DOHH2 (cell line): ENCODE measurements around the gene E2F3.

Experiments used
- H3F3A ChIP-seq: fragments of 200-600 bp; sonication (generic), shearing (Covaris generic); 2 replicates; pipeline ENCODE4 v1.6.0; 2016; ENCODE audit warnings: antibody characterized with exemption, mild to moderate bottlenecking; ENCODE audit not compliant: control insufficient read depth, insufficient read depth
- H3K27ac ChIP-seq: fragments of 200-600 bp; sonication (generic); 2 replicates; pipeline ENCODE4 v1.5.1; 2014; ENCODE audit warnings: low read depth, mild to moderate bottlenecking, low read length, moderate library complexity
- H3K27me3 ChIP-seq: fragments of 200-600 bp; sonication (generic); 2 replicates; pipeline ENCODE4 v1.6.1; 2014; ENCODE audit warnings: mild to moderate bottlenecking, low read length, mixed read lengths; ENCODE audit not compliant: control insufficient read depth
- H3K36me3 ChIP-seq: fragments of 200-600 bp; sonication (generic); 2 replicates; pipeline ENCODE4 v1.6.1; 2014; ENCODE audit warnings: mild to moderate bottlenecking, low read length, moderate library complexity, mixed read lengths; ENCODE audit not compliant: control insufficient read depth
- H3K4me1 ChIP-seq: fragments of 200-600 bp; sonication (generic); 2 replicates; pipeline ENCODE4 v1.6.1; 2014; ENCODE audit warnings: mild to moderate bottlenecking, low read length, mixed read lengths; ENCODE audit not compliant: control insufficient read depth
- H3K4me2 ChIP-seq: fragments of 200-600 bp; sonication (generic); 2 replicates; pipeline ENCODE4 v1.6.0; 2014; ENCODE audit warnings: mild to moderate bottlenecking, low read length, moderate library complexity
- H3K4me3 ChIP-seq: fragments of 200-600 bp; sonication (generic); 2 replicates; pipeline ENCODE4 v1.5.1; 2014; ENCODE audit warnings: mild to moderate bottlenecking, low read length, mixed read lengths
- H3K79me2 ChIP-seq: fragments of 200-600 bp; sonication (generic); 2 replicates; pipeline ENCODE4 v1.6.1; 2014; ENCODE audit warnings: mild to moderate bottlenecking, low read length, mixed read lengths; ENCODE audit not compliant: control insufficient read depth
- H3K9me2 ChIP-seq: fragments of 200-600 bp; sonication (generic); replicated peaks from 2 replicates; pipeline ENCODE4 v1.6.1; 2014; ENCODE audit warnings: mild to moderate bottlenecking, low read length, mixed read lengths; ENCODE audit not compliant: control insufficient read depth
- H3K9me3 ChIP-seq: fragments of 200-600 bp; sonication (generic); 2 replicates; pipeline ENCODE4 v1.6.1; 2014; ENCODE audit warnings: antibody characterized with exemption, low read length, mixed read lengths; ENCODE audit not compliant: control insufficient read depth, insufficient read depth
- H4K20me1 ChIP-seq: fragments of 200-600 bp; sonication (generic); 2 replicates; pipeline ENCODE4 v1.6.0; 2014; ENCODE audit warnings: low read depth, mild to moderate bottlenecking, antibody characterized with exemption, low read length, moderate library complexity; ENCODE audit not compliant: control insufficient read depth, insufficient read depth
- EZH2phosphoT487 ChIP-seq: fragments of 200-600 bp; sonication (generic); IDR thresholded peaks from 2 replicates; pipeline ENCODE4 v1.6.1; 2017; ENCODE audit warnings: borderline replicate concordance, mild to moderate bottlenecking, antibody characterized with exemption, low read length, moderate library complexity, mixed read lengths
- TF ChIP-seq, protein P1 (sequence below): fragments of 200-600 bp; sonication (generic); IDR thresholded peaks from one replicate; pipeline ENCODE4 v1.5.1; 2014; ENCODE audit warnings: antibody characterized with exemption, mild to moderate bottlenecking, low read depth, low read length; ENCODE audit not compliant: poor library complexity, severe bottlenecking

E2F3 gene

DNA sequence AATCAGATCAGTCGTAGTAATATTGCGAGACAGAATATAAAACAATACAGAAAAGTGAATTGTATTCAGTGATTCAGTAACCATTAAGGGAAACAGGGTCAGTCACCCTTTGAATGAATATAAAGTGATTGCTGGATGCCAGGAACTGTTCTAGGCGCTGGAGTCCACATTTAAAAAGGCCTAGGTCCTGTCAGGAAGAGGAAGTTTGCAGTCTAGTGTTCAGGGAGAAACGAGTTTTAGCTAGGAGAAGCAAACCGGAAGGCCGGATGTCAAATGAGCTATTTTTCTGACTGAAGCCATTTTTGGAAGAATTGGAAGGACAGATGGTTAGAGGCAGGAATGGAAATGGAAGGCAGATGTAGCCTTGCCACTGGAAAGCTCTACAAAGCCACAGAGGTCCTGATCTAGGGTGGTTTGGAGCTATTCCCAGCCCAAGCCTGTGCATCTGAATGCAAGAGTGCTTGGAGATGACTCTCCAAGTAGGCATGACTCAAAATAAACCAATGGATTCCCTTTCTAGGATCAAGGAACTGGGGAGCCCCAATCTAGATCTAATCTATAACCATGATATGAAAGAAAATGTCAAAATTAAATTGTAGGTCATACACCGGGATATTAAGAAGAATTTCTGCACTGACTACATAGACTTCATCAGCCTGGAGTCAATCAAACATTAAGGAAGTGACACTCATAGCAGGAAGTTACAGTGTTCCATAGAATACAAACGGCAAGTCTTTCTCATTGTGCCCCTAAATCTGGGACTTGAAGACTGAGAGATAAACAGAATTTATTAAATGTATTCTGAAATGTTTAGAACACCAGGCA, 95.7 kb downstream of the E2F3 start:
- no peaks in the 10 kb centered on the region for H3K9me2 ChIP-seq
- no peaks in the 10 kb centered on the region for H3K27me3 ChIP-seq
- H3K36me3 ChIP-seq = no peaks in the 10 kb centered on the region
- H3K4me2 ChIP-seq = no peak overlapping the region
- H3K4me1 ChIP-seq = peaks cover 17% of the 10 kb centered on the region
- H3K4me3 ChIP-seq = no peak overlapping the region
- H3K9me3 ChIP-seq = no peaks in the 10 kb centered on the region
- H4K20me1 ChIP-seq = no peaks in the 10 kb centered on the region
- H3K79me2 ChIP-seq = no peaks in the 10 kb centered on the region
- peaks cover 7% of the 10 kb centered on the region; the same call in 1 of the 2 replicates for H3F3A ChIP-seq
- H3K27ac ChIP-seq = no peak overlapping the region
- TF ChIP-seq EZH2phosphoT487 = no peak
- TF ChIP-seq, protein P1, sequence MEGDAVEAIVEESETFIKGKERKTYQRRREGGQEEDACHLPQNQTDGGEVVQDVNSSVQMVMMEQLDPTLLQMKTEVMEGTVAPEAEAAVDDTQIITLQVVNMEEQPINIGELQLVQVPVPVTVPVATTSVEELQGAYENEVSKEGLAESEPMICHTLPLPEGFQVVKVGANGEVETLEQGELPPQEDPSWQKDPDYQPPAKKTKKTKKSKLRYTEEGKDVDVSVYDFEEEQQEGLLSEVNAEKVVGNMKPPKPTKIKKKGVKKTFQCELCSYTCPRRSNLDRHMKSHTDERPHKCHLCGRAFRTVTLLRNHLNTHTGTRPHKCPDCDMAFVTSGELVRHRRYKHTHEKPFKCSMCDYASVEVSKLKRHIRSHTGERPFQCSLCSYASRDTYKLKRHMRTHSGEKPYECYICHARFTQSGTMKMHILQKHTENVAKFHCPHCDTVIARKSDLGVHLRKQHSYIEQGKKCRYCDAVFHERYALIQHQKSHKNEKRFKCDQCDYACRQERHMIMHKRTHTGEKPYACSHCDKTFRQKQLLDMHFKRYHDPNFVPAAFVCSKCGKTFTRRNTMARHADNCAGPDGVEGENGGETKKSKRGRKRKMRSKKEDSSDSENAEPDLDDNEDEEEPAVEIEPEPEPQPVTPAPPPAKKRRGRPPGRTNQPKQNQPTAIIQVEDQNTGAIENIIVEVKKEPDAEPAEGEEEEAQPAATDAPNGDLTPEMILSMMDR = no peak

GRCh38 chr6:20498041-20498385, 96.3 kb downstream of the E2F3 start:
- no peaks in the 10 kb centered on the region for H3K27me3 ChIP-seq
- TF ChIP-seq, protein P1 = no peak
- no peak for TF ChIP-seq EZH2phosphoT487

DNA sequence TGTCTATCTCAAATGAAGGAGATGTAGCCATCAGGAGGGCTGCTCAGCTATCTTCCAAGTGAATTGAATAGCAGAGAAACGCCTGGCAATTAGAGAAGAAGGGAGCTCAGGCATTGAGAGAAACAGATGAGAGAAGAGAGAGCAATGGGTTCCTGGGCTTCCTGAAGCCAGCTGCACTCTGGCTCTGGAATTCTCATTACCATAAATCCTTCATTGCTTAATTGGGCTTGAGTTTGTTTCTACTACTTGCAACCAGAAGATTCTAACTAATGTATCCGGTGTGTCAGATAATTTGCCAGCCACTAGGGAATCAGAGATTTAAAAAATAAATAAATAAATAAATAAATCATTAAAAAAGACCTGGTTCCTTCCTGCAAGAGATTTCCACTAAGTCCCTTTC, 107.5 kb downstream of the E2F3 start:
- Histone ChIP-seq H3K4me1 (no peaks in the 10 kb centered on the region), H3K27ac (no peak overlapping the region), H3K4me3 (no peak overlapping the region), H3K79me2 (no peaks in the 10 kb centered on the region), H3K27me3 (peaks cover 11% of the 10 kb centered on the region), H3K9me3 (no peaks in the 10 kb centered on the region), H3K36me3 (no peaks in the 10 kb centered on the region), H3F3A (no peaks in the 10 kb centered on the region), H3K4me2 (no peak overlapping the region), H3K9me2 (no peaks in the 10 kb centered on the region), H4K20me1 (no peaks in the 10 kb centered on the region)
- TF ChIP-seq, protein P1 = no peak
- no peak for TF ChIP-seq EZH2phosphoT487

More at GRCh38 chr6:20498041-20498385, 96.3 kb downstream of the E2F3 start:
- peaks cover 17% of the 10 kb centered on the region for H3K4me1 ChIP-seq
- no peaks in the 10 kb centered on the region for H3K9me3 ChIP-seq
- no peaks in the 10 kb centered on the region for H3K36me3 ChIP-seq
- H4K20me1 ChIP-seq = no peaks in the 10 kb centered on the region
- peaks cover 4% of the 10 kb centered on the region; the same call in 1 of the 2 replicates for H3F3A ChIP-seq
- H3K27ac ChIP-seq = no peak overlapping the region
- H3K9me2 ChIP-seq = no peaks in the 10 kb centered on the region
- no peak overlapping the region for H3K4me2 ChIP-seq
- no peak overlapping the region for H3K4me3 ChIP-seq
- no peaks in the 10 kb centered on the region for H3K79me2 ChIP-seq
